Neural crest cell (in vitro differentiated cells): ENCODE results near the gene ZP4. TPM values are rescaled to one million over a fixed set of nuclear protein-coding genes. Genes with fewer than 3 reads are reported as not detected.

Source experiments
- DNase-seq: peaks from one replicate; pipeline ENCODE4 v3.0.0; 2021; ENCODE audit warnings: low read depth, mixed read lengths, low spot score
- H3K27ac Mint-ChIP-seq: one replicate; pipeline ENCODE4 v1.8.0; 2021; ENCODE audit warnings: mild to moderate bottlenecking, mixed read lengths; ENCODE audit not compliant: unreplicated experiment
- H3K27me3 Mint-ChIP-seq: 2 replicates; pipeline ENCODE4 v1.8.0; 2021; ENCODE audit warnings: low read depth, mild to moderate bottlenecking, mixed read lengths
- H3K36me3 Mint-ChIP-seq: 2 replicates; pipeline ENCODE4 v1.8.0; 2021; ENCODE audit warnings: low read depth, mild to moderate bottlenecking, mixed read lengths
- H3K4me1 Mint-ChIP-seq: 2 replicates; pipeline ENCODE4 v1.8.0; 2021; ENCODE audit warnings: mixed read lengths
- H3K4me3 Mint-ChIP-seq: one replicate; pipeline ENCODE4 v1.8.0; 2021; ENCODE audit warnings: mild to moderate bottlenecking, mixed read lengths
- H3K9me3 Mint-ChIP-seq: 2 replicates; pipeline ENCODE4 v1.8.0; 2021; ENCODE audit warnings: mixed read lengths
- CTCF ChIP-seq: fragments of 200-600 bp; sonication (generic); conservative IDR thresholded peaks from 2 replicates; pipeline ENCODE4 v1.5.0; 2021; ENCODE audit warnings: antibody characterized with exemption, mild to moderate bottlenecking
- total RNA-seq: library from RNA; stranded (reverse); gene quantifications from 2 replicates; pipeline ENCODE4 v1.2.1, GENCODE V29; 2021

Gene ZP4
- total RNA-seq, 1 donor from 2014 or later = not detected

- Mint-ChIP-seq H3K4me3 (no peak overlapping the region), H3K9me3 (peaks cover 5% of the 10 kb centered on the region), H3K4me1 (no peaks in the 10 kb centered on the region), H3K27me3 (no peaks in the 10 kb centered on the region), H3K27ac (no peak overlapping the region), H3K36me3 (no peaks in the 10 kb centered on the region)
- no peak for DNase-seq
- no peak for TF ChIP-seq CTCF
These were observed 544 bp upstream of the ZP4 start for GRCh38 chr1:237891266-237891665.

- Mint-ChIP-seq H3K4me1 (no peaks in the 10 kb centered on the region), H3K9me3 (peaks cover 6% of the 10 kb centered on the region), H3K27ac (no peak overlapping the region), H3K4me3 (no peak overlapping the region), H3K27me3 (no peaks in the 10 kb centered on the region), H3K36me3 (no peaks in the 10 kb centered on the region)
- DNase-seq = no peak
- TF ChIP-seq CTCF = no peak
These were observed 306 bp downstream of the ZP4 start for GRCh38 chr1:237890416-237890815.

GRCh38 chr1:237888143-237888542 lies 2.6 kb downstream of the ZP4 start:
- H3K4me1 Mint-ChIP-seq = no peaks in the 10 kb centered on the region
- no peak for DNase-seq
- H3K4me3 Mint-ChIP-seq = no peak overlapping the region
- no peaks in the 10 kb centered on the region for H3K27me3 Mint-ChIP-seq
- peaks cover 6% of the 10 kb centered on the region for H3K9me3 Mint-ChIP-seq
- no peak for TF ChIP-seq CTCF
- no peaks in the 10 kb centered on the region for H3K36me3 Mint-ChIP-seq
- H3K27ac Mint-ChIP-seq = no peak overlapping the region

DNA sequence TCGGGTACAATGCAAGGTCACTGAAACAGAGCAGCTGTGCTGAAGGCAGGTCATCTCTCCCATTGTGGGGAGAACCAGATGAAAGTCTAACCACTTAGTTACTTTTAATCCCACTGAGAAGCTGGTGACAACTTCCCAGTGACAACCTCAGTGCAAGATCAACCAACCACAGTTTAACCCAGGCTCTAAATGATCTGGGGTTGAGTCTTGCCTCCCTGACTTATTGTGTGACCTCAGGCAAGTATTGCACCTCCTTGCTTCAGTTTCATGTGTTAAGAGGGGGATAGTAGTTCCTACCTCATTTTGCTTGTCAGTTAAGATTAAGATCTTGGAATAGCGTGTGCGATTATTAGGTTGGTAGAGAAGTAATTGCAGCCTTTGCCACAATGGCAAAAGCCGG lies 3.2 kb downstream of the ZP4 start:
- H3K27ac Mint-ChIP-seq = no peak overlapping the region
- peaks cover 8% of the 10 kb centered on the region for H3K9me3 Mint-ChIP-seq
- H3K4me3 Mint-ChIP-seq = no peak overlapping the region
- DNase-seq = no peak
- H3K4me1 Mint-ChIP-seq = no peaks in the 10 kb centered on the region
- no peak for TF ChIP-seq CTCF
- H3K36me3 Mint-ChIP-seq = no peaks in the 10 kb centered on the region
- H3K27me3 Mint-ChIP-seq = no peaks in the 10 kb centered on the region

- Mint-ChIP-seq H3K9me3 (peaks cover 8% of the 10 kb centered on the region), H3K4me1 (no peaks in the 10 kb centered on the region), H3K27ac (no peak overlapping the region), H3K4me3 (no peak overlapping the region), H3K36me3 (no peaks in the 10 kb centered on the region), H3K27me3 (no peaks in the 10 kb centered on the region)
- no peak for TF ChIP-seq CTCF
- no peak for DNase-seq
These were observed 6.5 kb downstream of the ZP4 start for GRCh38 chr1:237884237-237884636.

DNA sequence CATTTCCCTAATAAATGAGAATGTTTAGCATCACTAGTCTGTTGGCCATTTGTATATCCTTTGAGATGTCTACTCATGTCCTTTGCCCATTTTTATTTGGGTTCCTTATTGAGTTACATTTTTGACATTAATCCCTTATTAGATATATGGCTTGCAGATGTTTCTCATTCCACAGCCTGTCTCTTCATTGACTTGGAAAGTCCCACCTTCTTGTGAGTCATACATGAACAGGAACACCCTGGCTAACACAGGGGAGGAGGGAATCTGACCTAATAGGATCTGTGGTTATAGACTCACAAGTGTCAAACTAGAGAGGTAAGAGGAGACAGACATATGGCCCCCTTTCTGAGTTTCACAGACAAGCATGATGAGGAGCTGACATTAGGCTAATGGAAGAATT lies 11.5 kb downstream of the ZP4 start:
- Mint-ChIP-seq H3K9me3 (peaks cover 2% of the 10 kb centered on the region), H3K36me3 (no peaks in the 10 kb centered on the region), H3K4me1 (peaks cover 8% of the 10 kb centered on the region), H3K4me3 (no peak overlapping the region), H3K27me3 (no peaks in the 10 kb centered on the region), H3K27ac (no peak overlapping the region)
- no peak for DNase-seq
- no peak for TF ChIP-seq CTCF
